Subcutaneous adipose tissue (tissue), 4 donors: ENCODE results near the gene SUN2. TPM values are rescaled to one million over a fixed set of nuclear protein-coding genes. Genes with fewer than 3 reads are reported as not detected.

Experiments used
- CTCF ChIP-seq: fragments of 450-650 bp; IDR thresholded peaks from one replicate; pipeline ENCODE4 v1.5.1; 2016; ENCODE audit warnings: low read depth, mild to moderate bottlenecking, control low read depth, antibody characterized with exemption, moderate library complexity
- total RNA-seq, 4 donors: library from RNA; depleted of rRNA; stranded (reverse); fragments of >200 nt; gene quantifications; one replicate each; pipeline ENCODE4 v1.1.0, GENCODE V29; 2016

Gene SUN2, protein sequence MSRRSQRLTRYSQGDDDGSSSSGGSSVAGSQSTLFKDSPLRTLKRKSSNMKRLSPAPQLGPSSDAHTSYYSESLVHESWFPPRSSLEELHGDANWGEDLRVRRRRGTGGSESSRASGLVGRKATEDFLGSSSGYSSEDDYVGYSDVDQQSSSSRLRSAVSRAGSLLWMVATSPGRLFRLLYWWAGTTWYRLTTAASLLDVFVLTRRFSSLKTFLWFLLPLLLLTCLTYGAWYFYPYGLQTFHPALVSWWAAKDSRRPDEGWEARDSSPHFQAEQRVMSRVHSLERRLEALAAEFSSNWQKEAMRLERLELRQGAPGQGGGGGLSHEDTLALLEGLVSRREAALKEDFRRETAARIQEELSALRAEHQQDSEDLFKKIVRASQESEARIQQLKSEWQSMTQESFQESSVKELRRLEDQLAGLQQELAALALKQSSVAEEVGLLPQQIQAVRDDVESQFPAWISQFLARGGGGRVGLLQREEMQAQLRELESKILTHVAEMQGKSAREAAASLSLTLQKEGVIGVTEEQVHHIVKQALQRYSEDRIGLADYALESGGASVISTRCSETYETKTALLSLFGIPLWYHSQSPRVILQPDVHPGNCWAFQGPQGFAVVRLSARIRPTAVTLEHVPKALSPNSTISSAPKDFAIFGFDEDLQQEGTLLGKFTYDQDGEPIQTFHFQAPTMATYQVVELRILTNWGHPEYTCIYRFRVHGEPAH
- total RNA-seq = 100 to 1,000 TPM; 177 to 749 (median 361) TPM

DNA sequence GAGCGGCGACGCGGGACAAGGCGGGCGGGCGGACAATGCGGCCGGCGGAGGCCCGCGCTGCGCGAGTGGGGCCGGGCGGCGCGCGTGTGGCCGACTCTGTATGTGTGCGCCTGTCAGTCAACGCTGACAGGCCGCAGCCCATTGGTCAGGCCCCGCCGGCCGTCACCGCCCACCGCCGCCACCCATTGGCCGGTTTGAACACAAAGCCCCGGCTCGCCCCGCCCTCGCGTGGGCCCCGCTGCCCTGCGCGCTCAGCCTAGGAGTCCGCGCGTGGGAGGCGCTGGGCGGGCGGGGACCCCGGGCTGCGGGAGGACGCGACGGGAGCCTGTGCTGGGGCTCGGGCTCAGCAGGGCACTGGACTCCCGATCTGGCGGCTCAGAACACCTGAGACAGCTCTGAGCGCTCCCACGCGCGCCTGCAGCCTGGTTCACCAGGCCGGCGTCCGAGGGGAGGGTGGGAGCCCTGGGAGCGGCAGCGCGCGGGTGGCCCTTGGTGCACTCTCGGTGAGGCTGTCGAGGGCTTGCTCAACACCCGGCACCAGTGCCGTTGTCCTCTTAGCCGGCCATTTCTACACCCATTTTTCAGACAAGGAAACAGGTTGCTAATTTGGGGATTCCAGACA lies at the start of gene SUN2:
SUN2 (minus strand) TSS at position 88 of the 622 bp plus-strand sequence. CDS start 3,370 bp downstream, outside the sequence.
- TF ChIP-seq CTCF = no peak

GRCh38 chr22:38802671-38803121 lies 46.9 kb upstream of the SUN2 start:
- TF ChIP-seq CTCF = no peak

- no peak for TF ChIP-seq CTCF
Observed at GRCh38 chr22:38799265-38800002, 43.6 kb upstream of the SUN2 start.

GRCh38 chr22:38798496-38798895 lies 42.7 kb upstream of the SUN2 start:
- no peak for TF ChIP-seq CTCF

- no peak for TF ChIP-seq CTCF
Observed at GRCh38 chr22:38796262-38796957, 40.6 kb upstream of the SUN2 start.

DNA sequence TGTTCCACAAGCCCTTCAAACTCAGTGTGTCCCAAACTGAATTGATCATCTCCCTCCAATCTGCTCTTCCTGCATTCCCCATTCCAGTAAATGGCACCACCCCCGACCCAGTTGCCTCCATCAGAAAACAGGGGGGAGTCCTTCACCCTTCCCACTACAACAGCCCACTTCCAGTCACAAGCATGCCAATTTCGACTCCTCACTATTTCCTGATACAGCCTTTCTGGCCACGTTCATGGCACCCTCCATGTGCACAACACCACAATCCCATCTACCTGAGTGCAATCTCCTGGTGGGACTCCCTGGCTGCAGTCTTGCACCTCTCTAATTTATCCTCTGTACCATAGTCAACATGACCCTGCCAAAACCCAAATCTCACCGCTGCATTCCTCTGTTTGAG lies 39.8 kb upstream of the SUN2 start:
- no peak for TF ChIP-seq CTCF
